Stimulated activated CD8-positive, alpha-beta memory T cell treated with anti-CD3 and anti-CD28 coated beads, Interleukin-4, amount 100 ng/mL, for 24 hours (primary cell): Measurements from ENCODE around the gene AP4M1.
"Not testable (repeated sequence)": the region's sequence is repeated elsewhere in the genome, so short reads cannot be mapped to it uniquely, and the experiment has no call there.

Experiments used
- DNase-seq: peaks from one replicate; pipeline ENCODE4 v3.0.0-alpha.2; 2020; ENCODE audit warnings: low read depth

The AP4M1 gene

GRCh38 chr7:100132126-100132525 lies 30.7 kb downstream of the AP4M1 start:
- DNase-seq: no peak

GRCh38 chr7:100132697-100133151 lies 31.3 kb downstream of the AP4M1 start:
- DNase-seq: no peak

GRCh38 chr7:100137851-100138760 lies 36.7 kb downstream of the AP4M1 start:
- no peak for DNase-seq

GRCh38 chr7:100141555-100141949 lies 40.1 kb downstream of the AP4M1 start:
- DNase-seq: no peak

- DNase-seq: no peak
These were observed 41.0 kb downstream of the AP4M1 start for GRCh38 chr7:100142461-100142860.

- DNase-seq: not testable (repeated sequence)
These were observed 44.9 kb downstream of the AP4M1 start for GRCh38 chr7:100146350-100146749.

GRCh38 chr7:100147278-100147677 lies 45.8 kb downstream of the AP4M1 start:
- no peak for DNase-seq

GRCh38 chr7:100148225-100148558 lies 46.7 kb downstream of the AP4M1 start:
- DNase-seq: no peak

GRCh38 chr7:100148559-100149328 lies 47.3 kb downstream of the AP4M1 start, which contains the start of gene LAMTOR4:
TSS of gene LAMTOR4 (plus strand) at chr7:100148918. CDS start at chr7:100148973, 55 bp downstream.
- DNase-seq: peak; percentile 95

- DNase-seq: no peak
These were observed 51.0 kb downstream of the AP4M1 start for GRCh38 chr7:100152404-100152803.

- DNase-seq: no peak
These were observed 51.7 kb downstream of the AP4M1 start for GRCh38 chr7:100152937-100153666.

- DNase-seq: no peak
These were observed 52.5 kb downstream of the AP4M1 start for GRCh38 chr7:100153708-100154535.

- DNase-seq: no peak
These were observed 53.4 kb downstream of the AP4M1 start for GRCh38 chr7:100154651-100155491.

- DNase-seq: no peak
These were observed 54.3 kb downstream of the AP4M1 start for GRCh38 chr7:100155553-100156317.

GRCh38 chr7:100156331-100157068 lies 55.1 kb downstream of the AP4M1 start:
- DNase-seq: no peak

GRCh38 chr7:100157069-100157333 lies 55.6 kb downstream of the AP4M1 start:
- DNase-seq: no peak

- DNase-seq: no peak
These were observed 56.1 kb downstream of the AP4M1 start for GRCh38 chr7:100157334-100158228.
